ENCODE data around the gene GOLGA6L9. TPM values are rescaled to one million over a fixed set of nuclear protein-coding genes. Genes with fewer than 3 reads are reported as not detected.
"Not testable (repeated sequence)": the region's sequence is repeated elsewhere in the genome, so short reads cannot be mapped to it uniquely, and the experiment has no call there.

Gene GOLGA6L9
- polyA plus RNA-seq, 1 of the 3 experiments (the other 2 are of a cell fraction), result 7.4 TPM

GRCh38 chr15:82474596-82475325, 45.1 kb downstream of the GOLGA6L9 start:
- H3K4me2 ChIP-seq; H3K9me3 ChIP-seq; H3K9me2 ChIP-seq; H3K27ac ChIP-seq (ENCODE audit: low read depth in 2 of 2, low read length in 1 of 2); CTCF ChIA-PET; H3K4me1 ChIP-seq (ENCODE audit: control insufficient read depth in 1 of 2, insufficient read depth in 2 of 2, low read depth in 1 of 2, low read length in 1 of 2); H3K9ac ChIP-seq; H3K27me3 ChIP-seq (ENCODE audit: insufficient read depth); H2AFZ ChIP-seq (ENCODE audit: low read depth); H3K79me2 ChIP-seq (ENCODE audit: insufficient read depth); H3K4me3 ChIP-seq (ENCODE audit: low read depth in 2 of 2, low read length in 1 of 2); H3K36me3 ChIP-seq (replicated peaks in 1 of 2; ENCODE audit: control insufficient read depth in 1 of 2, insufficient read depth in 2 of 2, low read length in 1 of 2); POLR2A ChIA-PET; H4K20me1 ChIP-seq (ENCODE audit: insufficient read depth); H3F3A ChIP-seq (replicated peaks; ENCODE audit: insufficient read depth); DNase-seq: not testable (repeated sequence)
- 100% methylated on average over 6 of the region's 22 CpGs for WGBS (ENCODE audit: low lambda C conversion rate)

GRCh38 chr15:82475345-82475967, 45.8 kb downstream of the GOLGA6L9 start:
- H3K36me3 ChIP-seq (replicated peaks in 1 of 2; ENCODE audit: control insufficient read depth in 1 of 2, insufficient read depth in 2 of 2, low read length in 1 of 2); H3K9me2 ChIP-seq; POLR2A ChIA-PET; H3F3A ChIP-seq (replicated peaks; ENCODE audit: insufficient read depth); DNase-seq; H3K9me3 ChIP-seq; H3K27me3 ChIP-seq (ENCODE audit: insufficient read depth); H4K20me1 ChIP-seq (ENCODE audit: insufficient read depth); H3K27ac ChIP-seq (ENCODE audit: low read depth in 2 of 2, low read length in 1 of 2); H2AFZ ChIP-seq (ENCODE audit: low read depth); H3K79me2 ChIP-seq (ENCODE audit: insufficient read depth); CTCF ChIA-PET; H3K4me3 ChIP-seq (ENCODE audit: low read depth in 2 of 2, low read length in 1 of 2); H3K4me1 ChIP-seq (ENCODE audit: control insufficient read depth in 1 of 2, insufficient read depth in 2 of 2, low read depth in 1 of 2, low read length in 1 of 2); H3K4me2 ChIP-seq; H3K9ac ChIP-seq: not testable (repeated sequence)
- WGBS (ENCODE audit: low lambda C conversion rate), result 79% methylated on average over 3 of the region's 11 CpGs

- CTCF ChIA-PET; H3K79me2 ChIP-seq (ENCODE audit: insufficient read depth); H3K4me2 ChIP-seq; H3F3A ChIP-seq (replicated peaks; ENCODE audit: insufficient read depth); H3K4me3 ChIP-seq (ENCODE audit: low read depth in 2 of 2, low read length in 1 of 2); H3K4me1 ChIP-seq (ENCODE audit: control insufficient read depth in 1 of 2, insufficient read depth in 2 of 2, low read depth in 1 of 2, low read length in 1 of 2); H4K20me1 ChIP-seq (ENCODE audit: insufficient read depth); POLR2A ChIA-PET; H2AFZ ChIP-seq (ENCODE audit: low read depth); H3K27me3 ChIP-seq (ENCODE audit: insufficient read depth); H3K9me3 ChIP-seq; H3K36me3 ChIP-seq (replicated peaks in 1 of 2; ENCODE audit: control insufficient read depth in 1 of 2, insufficient read depth in 2 of 2, low read length in 1 of 2); H3K27ac ChIP-seq (ENCODE audit: low read depth in 2 of 2, low read length in 1 of 2); H3K9me2 ChIP-seq; H3K9ac ChIP-seq: not testable (repeated sequence)
- DNase-seq, result peak; percentile 2
- 86% methylated on average over 4 of the region's 14 CpGs for WGBS (ENCODE audit: low lambda C conversion rate)
Observed at GRCh38 chr15:82476697-82477342, 47.2 kb downstream of the GOLGA6L9 start.

GRCh38 chr15:82477343-82478057, 47.9 kb downstream of the GOLGA6L9 start:
- H3K9me3 ChIP-seq; H3F3A ChIP-seq (replicated peaks; ENCODE audit: insufficient read depth); H3K27ac ChIP-seq (ENCODE audit: low read depth in 2 of 2, low read length in 1 of 2); H3K9ac ChIP-seq; H3K9me2 ChIP-seq; H3K4me1 ChIP-seq (ENCODE audit: control insufficient read depth in 1 of 2, insufficient read depth in 2 of 2, low read depth in 1 of 2, low read length in 1 of 2); H3K27me3 ChIP-seq (ENCODE audit: insufficient read depth); H2AFZ ChIP-seq (ENCODE audit: low read depth); H4K20me1 ChIP-seq (ENCODE audit: insufficient read depth); DNase-seq; H3K79me2 ChIP-seq (ENCODE audit: insufficient read depth); H3K4me3 ChIP-seq (ENCODE audit: low read depth in 2 of 2, low read length in 1 of 2); H3K36me3 ChIP-seq (replicated peaks in 1 of 2; ENCODE audit: control insufficient read depth in 1 of 2, insufficient read depth in 2 of 2, low read length in 1 of 2); POLR2A ChIA-PET; CTCF ChIA-PET; H3K4me2 ChIP-seq: not testable (repeated sequence)
- 98% methylated on average over 3 of the region's 13 CpGs for WGBS (ENCODE audit: low lambda C conversion rate)

Small RNAs within 50 kb of the gene (small RNA-seq; reads per million reads assigned to genes)
- gene AC245033.3, result 0 reads per million in 7 experiments

Other genes starting within 250 kb of the GOLGA6L9 start
- 12.3 and 15.3 TPM in 2 replicates for gene EFL1, start 167.1 kb upstream of the GOLGA6L9 start, polyA plus RNA-seq (2012; rRNA removed)
- gene SAXO2, start 167.0 kb upstream of the GOLGA6L9 start, polyA plus RNA-seq (2012; rRNA removed), result 2.8 and 5.4 TPM in 2 replicates
- gene GOLGA6L10, start 80.3 kb upstream of the GOLGA6L9 start, polyA plus RNA-seq (2012; rRNA removed), result 0.10 and 0.18 TPM in 2 replicates
- gene RPS17, start 110.6 kb downstream of the GOLGA6L9 start, polyA plus RNA-seq (2012; rRNA removed), result 8,662 and 9,168 TPM in 2 replicates
- 2.6 and 3.1 TPM in 2 replicates for gene CPEB1, start 217.5 kb downstream of the GOLGA6L9 start, polyA plus RNA-seq (2012; rRNA removed)